Subcutaneous adipose tissue (tissue), 4 donors: ENCODE measurements around the gene BTBD19. TPM values are rescaled to one million over a fixed set of nuclear protein-coding genes. Genes with fewer than 3 reads are reported as not detected.

Experiments
- CTCF ChIP-seq: fragments of 450-650 bp; IDR thresholded peaks from one replicate; pipeline ENCODE4 v1.5.1; 2016; ENCODE audit warnings: low read depth, mild to moderate bottlenecking, control low read depth, antibody characterized with exemption, moderate library complexity
- total RNA-seq, 4 donors: library from RNA; depleted of rRNA; stranded (reverse); fragments of >200 nt; gene quantifications; one replicate each; pipeline ENCODE4 v1.1.0, GENCODE V29; 2016

The BTBD19 gene
- total RNA-seq, 4 donors from 2014 or later, result 1.8 to 5.1 (median 4.2) TPM

DNA sequence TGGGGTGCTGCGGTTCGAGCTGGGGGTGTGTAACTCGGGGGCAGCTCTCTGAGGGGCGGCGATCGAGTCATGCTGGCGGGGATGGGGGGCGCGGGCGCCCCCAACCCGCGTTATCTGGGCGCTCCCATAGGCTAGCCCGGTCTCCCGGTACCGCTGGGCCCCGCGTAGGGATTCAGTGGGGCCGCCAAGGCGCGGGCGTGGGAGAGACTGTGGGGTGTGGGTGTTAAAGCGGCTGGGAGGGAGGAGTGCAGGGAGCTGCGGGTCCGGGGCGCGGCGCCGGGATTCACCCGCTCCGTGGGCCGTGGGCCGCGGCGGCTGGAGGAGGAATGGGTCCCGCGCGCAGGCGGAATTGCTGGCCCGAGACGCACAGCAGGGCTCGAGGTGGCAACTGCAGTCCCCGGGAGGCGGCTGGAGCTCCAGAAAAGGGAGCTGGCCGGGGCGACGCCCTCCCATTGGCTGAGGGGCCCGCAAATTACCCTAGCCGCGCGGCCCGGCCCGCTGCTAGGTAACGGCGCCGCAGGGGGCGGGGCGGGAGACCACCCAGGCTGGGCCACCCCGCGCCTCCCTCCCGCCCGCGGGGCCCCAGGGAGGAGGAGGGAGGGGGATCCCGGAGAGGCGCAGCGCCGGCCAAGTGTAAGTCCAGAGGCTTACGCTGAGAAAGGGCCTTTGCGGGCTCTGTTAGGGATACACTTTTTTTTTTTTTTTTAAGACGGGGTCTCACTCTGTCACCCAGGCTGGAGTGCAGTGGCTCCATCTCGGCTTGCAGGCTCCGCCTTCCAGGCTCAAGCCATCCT, 34.7 kb downstream of the BTBD19 start, which contains the start of gene PTCH2:
PTCH2 (minus strand) TSS at position 392 of the 794 bp plus-strand sequence; CDS start at position 71, 321 bp downstream.
- no peak for TF ChIP-seq CTCF

- TF ChIP-seq CTCF, result no peak
Measured at GRCh38 chr1:44846985-44847384, 38.7 kb downstream of the BTBD19 start.

- no peak for TF ChIP-seq CTCF
Measured at GRCh38 chr1:44847845-44848244, 39.5 kb downstream of the BTBD19 start.

- no peak for TF ChIP-seq CTCF
Measured at GRCh38 chr1:44848456-44849181, 40.3 kb downstream of the BTBD19 start.

GRCh38 chr1:44849575-44850132, 41.3 kb downstream of the BTBD19 start:
- TF ChIP-seq CTCF, result no peak

DNA sequence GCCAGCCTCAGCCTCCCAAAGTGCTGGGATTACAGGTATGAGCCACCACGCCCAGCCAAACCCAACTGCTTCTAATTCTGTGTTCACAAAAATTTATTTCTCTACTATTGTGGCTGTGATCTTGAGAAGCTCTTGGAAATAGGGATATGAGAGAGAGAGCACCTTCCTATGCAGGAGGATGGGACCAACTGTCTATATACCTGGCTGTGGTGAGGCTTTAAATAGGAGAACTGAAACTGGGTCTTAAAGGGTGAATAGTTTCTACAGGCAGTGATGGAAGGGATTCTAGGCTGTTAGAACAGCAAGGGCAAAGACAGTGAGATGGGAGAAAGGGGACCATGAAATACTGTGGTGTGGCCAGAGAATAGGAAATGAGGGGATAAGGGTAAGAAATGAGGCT, 43.0 kb downstream of the BTBD19 start:
- TF ChIP-seq CTCF, result no peak

DNA sequence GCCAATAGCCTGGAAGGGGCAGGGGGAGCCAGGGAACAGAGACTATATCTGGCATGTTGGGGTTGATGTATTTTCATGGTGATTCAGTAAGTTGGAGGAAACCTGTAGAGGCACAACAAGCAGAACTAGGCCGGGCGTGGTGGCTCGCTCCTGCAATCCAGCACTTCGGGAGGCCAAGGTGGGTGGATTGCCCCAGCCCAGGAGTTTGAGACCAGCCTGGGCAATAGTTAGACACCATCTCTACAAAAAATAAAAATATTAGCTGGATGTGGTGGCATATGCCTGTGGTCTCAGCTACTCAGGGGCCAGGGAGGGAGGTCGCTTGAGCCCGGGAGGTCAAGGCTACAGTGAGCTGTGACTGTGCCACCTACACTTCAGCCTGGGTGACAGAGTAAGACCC, 44.9 kb downstream of the BTBD19 start:
- TF ChIP-seq CTCF, result no peak
